WI38 (cell line): ENCODE measurements around the gene LRGUK.

Experiments
- H3K4me3 ChIP-seq: 2 replicates; pipeline ENCODE4 v1.5.1; 2011; ENCODE audit warnings: low read depth, mild to moderate bottlenecking, control low read depth, low read length
- CTCF ChIP-seq: IDR thresholded peaks from 2 replicates; pipeline ENCODE4 v1.5.1; 2012; ENCODE audit warnings: low read depth, mild to moderate bottlenecking, control low read depth, low read length

The LRGUK gene

GRCh38 chr7:134085311-134085710 is 41.8 kb upstream of the LRGUK start:
- TF ChIP-seq CTCF = no peak
- H3K4me3 ChIP-seq = no peak overlapping the region

- no peak overlapping the region for H3K4me3 ChIP-seq
- no peak for TF ChIP-seq CTCF
These were observed 40.0 kb upstream of the LRGUK start for GRCh38 chr7:134086998-134087735.

- TF ChIP-seq CTCF = no peak
- H3K4me3 ChIP-seq = no peak overlapping the region
These were observed 38.9 kb upstream of the LRGUK start for GRCh38 chr7:134088199-134088598.

- H3K4me3 ChIP-seq = no peak overlapping the region
- TF ChIP-seq CTCF = no peak
These were observed 37.7 kb upstream of the LRGUK start for GRCh38 chr7:134089446-134089845.

- H3K4me3 ChIP-seq = no peak overlapping the region
- TF ChIP-seq CTCF = no peak
These were observed 29.1 kb upstream of the LRGUK start for GRCh38 chr7:134098072-134098471.

- H3K4me3 ChIP-seq = no peak overlapping the region
- no peak for TF ChIP-seq CTCF
These were observed 25.4 kb upstream of the LRGUK start for GRCh38 chr7:134101716-134102115.

- no peak for TF ChIP-seq CTCF
- H3K4me3 ChIP-seq = no peak overlapping the region
These were observed 23.0 kb upstream of the LRGUK start for GRCh38 chr7:134104166-134104565.
